Esophagus muscularis mucosa (tissue), 4 donors: ENCODE data around the gene PCDHGB1.

Experiments
- EP300 ChIP-seq: sonication (generic); formaldehyde crosslinking; IDR thresholded peaks from one replicate; pipeline ENCODE4 v1.6.1; 2017; ENCODE audit warnings: antibody characterized with exemption
- POLR2A ChIP-seq: fragments of 450-650 bp; IDR thresholded peaks from one replicate; pipeline ENCODE4 v1.6.1; 2017; ENCODE audit warnings: antibody characterized with exemption, moderate library complexity, mild to moderate bottlenecking, low read depth
- POLR2AphosphoS5 ChIP-seq, 2 donors: sonication (generic); formaldehyde crosslinking; IDR thresholded peaks; one replicate each; pipeline ENCODE4 v1.6.1; 2017; ENCODE audit warnings: antibody characterized with exemption in 2 of 2
- TF ChIP-seq, protein P1 (sequence below), 3 experiments: fragments of 200-600 bp in 2 of 3; fragments of 450-650 bp in 1 of 3; sonication (generic) in 2 of 3; IDR thresholded peaks; one replicate each; pipeline ENCODE4 v1.5.1; 2017 to 2019; ENCODE audit warnings: antibody characterized with exemption in 3 of 3, mild to moderate bottlenecking in 2 of 3, moderate library complexity in 1 of 3

- TF ChIP-seq POLR2A (no peak), POLR2AphosphoS5 (IDR thresholded peaks at IDR 0.05) (no peak), EP300 (no peak)
- TF ChIP-seq, protein P1, sequence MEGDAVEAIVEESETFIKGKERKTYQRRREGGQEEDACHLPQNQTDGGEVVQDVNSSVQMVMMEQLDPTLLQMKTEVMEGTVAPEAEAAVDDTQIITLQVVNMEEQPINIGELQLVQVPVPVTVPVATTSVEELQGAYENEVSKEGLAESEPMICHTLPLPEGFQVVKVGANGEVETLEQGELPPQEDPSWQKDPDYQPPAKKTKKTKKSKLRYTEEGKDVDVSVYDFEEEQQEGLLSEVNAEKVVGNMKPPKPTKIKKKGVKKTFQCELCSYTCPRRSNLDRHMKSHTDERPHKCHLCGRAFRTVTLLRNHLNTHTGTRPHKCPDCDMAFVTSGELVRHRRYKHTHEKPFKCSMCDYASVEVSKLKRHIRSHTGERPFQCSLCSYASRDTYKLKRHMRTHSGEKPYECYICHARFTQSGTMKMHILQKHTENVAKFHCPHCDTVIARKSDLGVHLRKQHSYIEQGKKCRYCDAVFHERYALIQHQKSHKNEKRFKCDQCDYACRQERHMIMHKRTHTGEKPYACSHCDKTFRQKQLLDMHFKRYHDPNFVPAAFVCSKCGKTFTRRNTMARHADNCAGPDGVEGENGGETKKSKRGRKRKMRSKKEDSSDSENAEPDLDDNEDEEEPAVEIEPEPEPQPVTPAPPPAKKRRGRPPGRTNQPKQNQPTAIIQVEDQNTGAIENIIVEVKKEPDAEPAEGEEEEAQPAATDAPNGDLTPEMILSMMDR (IDR thresholded peaks at IDR 0.05), result no peak
These were observed 33.4 kb downstream of the PCDHGB1 start for GRCh38 chr5:141383345-141383744.
